GM12864 (cell line): Measurements from ENCODE around the gene NTNG2.

ENCODE experiments used
- DNase-seq: peaks from one replicate; pipeline ENCODE4 v3.0.0-alpha.2; 2011; ENCODE audit warnings: low read depth
- H3K4me3 ChIP-seq: 2 replicates; pipeline ENCODE4 v1.5.1; 2011; ENCODE audit warnings: mild to moderate bottlenecking, low read depth, low read length, control low read depth
- CTCF ChIP-seq: IDR thresholded peaks from 2 replicates; pipeline ENCODE4 v1.5.1; 2011; ENCODE audit warnings: low read depth, mild to moderate bottlenecking, moderate library complexity, low read length, control low read depth, inconsistent platforms; ENCODE audit errors: missing control alignments

The NTNG2 gene

DNA sequence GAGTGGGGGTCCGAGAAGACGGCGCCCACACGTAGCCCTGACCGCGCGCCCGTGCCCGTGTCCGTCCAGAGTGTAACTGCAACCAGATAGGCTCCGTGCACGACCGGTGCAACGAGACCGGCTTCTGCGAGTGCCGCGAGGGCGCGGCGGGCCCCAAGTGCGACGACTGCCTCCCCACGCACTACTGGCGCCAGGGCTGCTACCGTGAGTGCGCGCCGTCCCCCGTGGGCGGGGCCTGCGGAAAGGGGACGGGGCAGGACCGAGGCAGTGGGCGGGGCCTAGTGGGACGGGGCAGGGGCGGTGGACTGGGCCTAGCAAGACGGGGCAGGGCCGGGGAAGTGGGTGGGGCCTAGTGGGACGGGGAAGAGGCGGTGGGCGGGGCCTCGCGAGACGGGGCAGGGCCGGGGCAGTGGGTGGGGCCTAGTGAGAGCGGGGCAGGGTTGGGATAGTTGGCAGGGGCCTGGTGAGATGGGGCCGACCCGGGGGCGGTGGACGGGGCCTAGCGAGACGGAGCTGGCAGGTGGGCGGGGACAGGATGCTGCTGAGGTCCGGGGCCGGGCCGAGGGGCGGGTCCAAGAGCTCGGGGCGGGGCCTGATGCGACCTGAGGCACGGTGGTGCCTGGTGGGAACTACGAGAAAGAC lies 79.1 kb downstream of the NTNG2 start:
- no peak for TF ChIP-seq CTCF
- peak; percentile 81 for DNase-seq
- H3K4me3 ChIP-seq, result peak overlapping the region; percentile 64

DNA sequence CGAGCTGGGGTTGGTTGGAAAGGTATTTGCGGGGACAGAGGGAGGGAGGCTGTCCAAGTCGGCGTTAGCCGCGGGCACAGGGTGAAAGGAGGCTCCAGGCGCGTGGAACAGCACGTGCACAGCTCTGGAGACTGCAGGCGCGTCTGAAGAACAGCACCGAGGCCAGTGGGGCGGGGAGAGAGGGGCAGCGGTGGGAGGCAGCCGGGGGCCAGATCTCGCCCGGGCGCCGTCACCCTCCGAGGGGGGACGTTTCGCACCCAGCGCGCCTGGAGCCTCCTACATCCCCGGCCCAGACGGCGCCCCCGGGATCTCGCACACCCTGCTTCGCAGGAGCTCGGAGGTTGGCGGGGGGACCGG lies 79.6 kb downstream of the NTNG2 start:
- no peak for DNase-seq
- H3K4me3 ChIP-seq, result peak overlapping the region; percentile 64
- no peak for TF ChIP-seq CTCF

- peak overlapping the region; percentile 64 for H3K4me3 ChIP-seq
- no peak for DNase-seq
- no peak for TF ChIP-seq CTCF
Measured at GRCh38 chr9:132241840-132242620, 80.2 kb downstream of the NTNG2 start.

GRCh38 chr9:132242621-132243155 lies 80.8 kb downstream of the NTNG2 start:
- H3K4me3 ChIP-seq, result peak overlapping the region; percentile 64
- TF ChIP-seq CTCF, result no peak
- no peak for DNase-seq

DNA sequence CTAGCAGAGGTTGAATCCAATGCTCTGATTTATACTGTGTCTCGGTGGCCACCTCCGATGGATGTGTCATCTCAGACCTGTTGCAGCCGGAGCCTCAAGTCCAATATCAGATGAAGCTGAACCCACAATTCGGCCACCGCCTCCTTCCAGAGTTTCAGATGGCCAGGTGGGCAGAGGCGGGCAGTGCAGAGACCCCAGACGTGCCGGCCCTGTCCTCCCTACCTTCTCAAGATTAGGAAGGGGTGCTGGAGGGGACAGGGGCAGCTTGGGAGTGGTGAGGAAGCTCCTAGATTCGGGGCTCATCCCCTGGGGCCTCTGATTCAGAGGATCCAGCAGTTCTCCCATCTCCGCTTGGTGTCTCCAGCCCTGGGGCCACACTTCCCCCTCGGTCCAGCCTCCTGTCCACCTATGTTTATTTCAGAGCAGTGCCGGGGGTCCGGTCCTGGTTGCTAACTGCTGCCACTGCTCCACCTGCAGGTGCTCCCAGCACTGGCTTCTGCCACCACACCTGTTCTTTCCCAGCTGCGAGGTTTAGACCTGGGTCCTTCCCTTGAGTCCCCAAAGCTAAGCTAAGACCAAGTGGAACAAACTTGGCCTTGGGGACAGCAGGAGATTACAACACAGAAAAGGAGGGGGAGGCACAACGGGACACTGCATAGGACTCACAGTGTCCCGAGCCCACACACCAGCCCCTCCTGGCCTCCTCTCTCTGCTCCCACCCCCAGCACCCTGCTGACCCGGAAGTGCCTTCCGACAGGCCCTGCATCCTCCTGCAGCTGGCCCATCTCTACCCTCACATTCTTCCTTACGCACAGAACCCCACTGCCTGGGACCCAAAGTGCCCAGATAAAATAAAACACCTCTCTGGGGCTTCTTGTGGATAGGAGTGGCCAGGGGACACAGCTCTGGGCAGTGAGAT lies 81.6 kb downstream of the NTNG2 start:
- no peak overlapping the region for H3K4me3 ChIP-seq
- DNase-seq, result no peak
- no peak for TF ChIP-seq CTCF

- DNase-seq, result no peak
- H3K4me3 ChIP-seq, result no peak overlapping the region
- no peak for TF ChIP-seq CTCF
Measured at GRCh38 chr9:132244582-132245455, 83.0 kb downstream of the NTNG2 start.
